Body of pancreas (tissue), 4 donors: ENCODE data around the gene RAB30.

ENCODE experiments used
- POLR2A ChIP-seq, 3 donors: fragments of 450-650 bp; IDR thresholded peaks; one replicate each; pipeline ENCODE4 v1.6.1; 2016; ENCODE audit warnings: antibody characterized with exemption in 3 of 3, mild to moderate bottlenecking in 2 of 3
- TF ChIP-seq, protein P1 (sequence below), 7 experiments: fragments of 450-650 bp in 4 of 7; fragments of 200-600 bp in 3 of 7; sonication (generic) in 3 of 7; IDR thresholded peaks; one replicate each; pipeline ENCODE4 v1.5.1; 2016 to 2019; ENCODE audit warnings: antibody characterized with exemption in 7 of 7

DNA sequence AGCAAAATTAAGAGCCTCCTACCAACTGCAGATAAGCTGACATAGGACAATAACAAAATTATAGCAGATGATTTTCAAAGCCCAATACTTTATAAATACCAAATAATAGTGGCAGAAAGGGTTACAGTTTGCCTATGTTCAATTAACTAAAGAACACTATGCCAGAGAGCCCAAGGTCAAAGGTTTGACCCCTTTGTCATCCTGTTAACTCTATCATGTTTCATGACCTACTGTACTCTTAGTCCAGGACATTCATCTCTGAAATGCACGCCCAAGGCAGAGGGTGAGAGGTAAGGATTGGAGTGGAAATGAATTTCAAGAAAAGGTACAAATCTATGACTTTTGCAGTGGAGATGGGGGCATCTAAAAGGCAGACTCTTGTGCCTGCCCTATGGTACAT, 99.6 kb downstream of the RAB30 start:
- TF ChIP-seq POLR2A (IDR thresholded peaks at IDR 0.05), result no peak
- TF ChIP-seq, protein P1, sequence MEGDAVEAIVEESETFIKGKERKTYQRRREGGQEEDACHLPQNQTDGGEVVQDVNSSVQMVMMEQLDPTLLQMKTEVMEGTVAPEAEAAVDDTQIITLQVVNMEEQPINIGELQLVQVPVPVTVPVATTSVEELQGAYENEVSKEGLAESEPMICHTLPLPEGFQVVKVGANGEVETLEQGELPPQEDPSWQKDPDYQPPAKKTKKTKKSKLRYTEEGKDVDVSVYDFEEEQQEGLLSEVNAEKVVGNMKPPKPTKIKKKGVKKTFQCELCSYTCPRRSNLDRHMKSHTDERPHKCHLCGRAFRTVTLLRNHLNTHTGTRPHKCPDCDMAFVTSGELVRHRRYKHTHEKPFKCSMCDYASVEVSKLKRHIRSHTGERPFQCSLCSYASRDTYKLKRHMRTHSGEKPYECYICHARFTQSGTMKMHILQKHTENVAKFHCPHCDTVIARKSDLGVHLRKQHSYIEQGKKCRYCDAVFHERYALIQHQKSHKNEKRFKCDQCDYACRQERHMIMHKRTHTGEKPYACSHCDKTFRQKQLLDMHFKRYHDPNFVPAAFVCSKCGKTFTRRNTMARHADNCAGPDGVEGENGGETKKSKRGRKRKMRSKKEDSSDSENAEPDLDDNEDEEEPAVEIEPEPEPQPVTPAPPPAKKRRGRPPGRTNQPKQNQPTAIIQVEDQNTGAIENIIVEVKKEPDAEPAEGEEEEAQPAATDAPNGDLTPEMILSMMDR (IDR thresholded peaks at IDR 0.05), result no peak
